Activated naive CD4-positive, alpha-beta T cell treated with anti-CD3 and anti-CD28 coated beads, Interleukin-2, amount 50 U/mL, for 16 hours (primary cell): Measurements from ENCODE around the gene PRXL2C.
"Not testable (repeated sequence)": the region's sequence is repeated elsewhere in the genome, so short reads cannot be mapped to it uniquely, and the experiment has no call there.

Source experiments
- DNase-seq: peaks from one replicate; pipeline ENCODE4 v3.0.0-alpha.2; 2020

Gene PRXL2C

DNA sequence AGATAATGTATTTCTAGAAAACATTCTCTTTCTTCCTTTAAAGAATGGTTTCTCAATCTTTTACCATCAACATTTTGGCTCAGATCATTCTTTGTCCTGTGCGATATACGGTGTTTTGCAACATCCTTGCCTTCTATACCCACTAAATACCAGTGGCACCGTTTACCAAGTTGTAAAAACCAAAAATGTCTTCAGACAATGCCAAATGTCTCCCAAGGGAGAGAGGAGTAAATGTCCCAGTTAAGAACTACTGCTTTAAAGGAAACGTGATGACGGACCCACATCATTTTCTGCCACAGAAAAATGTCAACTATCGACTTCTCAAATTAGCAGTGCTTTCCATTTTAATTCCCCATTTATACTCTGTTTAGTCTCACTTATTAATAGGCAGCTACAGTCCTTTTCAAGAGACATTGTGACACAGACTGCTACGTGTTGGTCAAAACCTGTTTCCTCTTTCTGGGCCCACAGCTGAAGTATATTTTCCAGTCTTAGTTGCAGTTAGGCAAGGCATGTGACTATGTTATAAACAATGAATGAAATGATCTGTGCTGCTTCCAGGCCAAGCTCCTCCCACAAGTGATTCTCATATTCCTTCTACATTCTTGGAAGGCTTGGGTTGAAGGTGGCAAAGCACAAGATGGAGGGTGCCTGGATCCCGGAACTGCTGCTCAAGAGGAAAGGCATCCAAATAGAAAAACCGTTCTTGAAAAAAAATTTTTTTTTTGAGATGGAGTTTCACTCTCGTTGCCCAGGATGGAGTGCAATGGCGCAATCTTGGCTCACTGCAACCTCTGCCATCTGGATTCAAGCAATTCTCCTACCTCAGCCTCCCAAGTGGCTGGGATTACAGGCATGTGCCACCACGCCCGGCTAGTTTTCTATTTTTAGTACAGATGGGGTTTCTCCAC, 8.8 kb downstream of the PRXL2C start:
- no peak for DNase-seq

DNA sequence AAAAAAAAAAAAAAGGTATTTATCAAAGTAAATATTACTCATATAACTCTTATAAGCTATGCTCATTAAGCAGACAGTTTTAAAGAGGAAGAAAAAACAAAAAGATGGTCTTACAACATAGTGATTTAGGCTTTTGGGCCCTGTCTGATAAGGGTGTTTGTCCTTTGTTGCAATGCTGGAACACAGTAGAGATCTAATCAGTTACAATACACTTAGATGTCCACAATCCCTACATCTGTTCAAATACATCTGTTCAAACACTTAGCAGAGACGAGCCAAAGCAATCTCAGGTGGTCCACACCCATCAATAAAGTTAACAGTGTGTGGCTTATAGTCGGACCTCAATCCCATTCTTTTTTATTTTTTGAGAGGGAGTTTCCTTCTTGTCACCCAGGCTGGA, 11.0 kb downstream of the PRXL2C start:
- no peak for DNase-seq

DNA sequence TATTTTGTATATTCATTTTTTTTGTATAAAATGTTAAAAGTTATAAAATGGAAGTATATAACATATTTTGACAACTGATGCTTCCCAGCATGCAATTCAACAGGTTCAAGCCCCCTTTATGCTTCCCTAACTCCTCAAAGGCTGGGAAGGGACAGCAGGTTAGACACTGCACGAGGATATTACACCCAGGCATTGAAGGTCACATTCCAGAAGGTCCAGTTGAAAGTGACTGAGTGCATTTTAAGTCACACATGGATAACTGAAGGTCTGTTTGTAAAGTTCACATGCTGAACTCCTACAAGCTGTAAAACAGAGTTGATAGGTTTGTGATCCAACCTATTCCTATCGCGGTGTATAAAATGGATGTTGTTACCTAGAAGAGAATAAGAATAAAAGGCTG, 13.6 kb downstream of the PRXL2C start:
- no peak for DNase-seq

DNA sequence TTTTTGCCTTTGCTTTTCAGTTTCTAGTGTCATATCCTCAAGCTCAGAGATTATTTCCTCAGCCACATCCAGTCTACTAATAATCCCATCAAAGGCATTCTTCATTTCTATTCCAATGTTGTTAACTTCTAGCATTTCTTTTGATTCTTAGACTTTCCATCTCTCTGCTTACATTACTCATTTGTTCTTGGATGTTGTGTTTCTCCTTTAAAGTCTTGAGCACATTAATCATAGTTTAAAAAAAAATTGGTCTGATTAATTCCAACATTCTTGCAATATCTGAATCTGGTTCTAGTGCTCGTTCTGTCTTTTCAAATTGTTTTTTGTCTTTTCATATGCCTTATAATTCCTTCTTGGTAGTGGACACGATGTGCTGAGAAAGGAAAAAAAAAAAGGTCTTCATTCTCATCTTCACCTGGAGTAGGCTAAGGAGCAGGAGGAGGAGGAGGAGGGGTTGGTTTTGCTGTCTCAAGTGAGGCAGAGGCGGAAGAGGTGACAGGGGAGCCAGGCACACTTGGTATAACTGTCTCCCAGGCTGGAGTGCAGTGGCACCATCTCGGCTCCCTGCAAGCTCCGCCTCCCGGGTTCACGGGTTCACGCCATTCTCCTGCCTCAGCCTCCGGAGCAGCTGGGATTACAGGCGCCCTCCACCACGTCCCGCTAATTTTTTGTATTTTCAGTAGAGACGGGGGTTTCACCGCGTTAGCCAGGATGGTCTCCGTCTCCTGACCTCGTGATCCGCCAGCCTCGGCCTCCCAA, 16.3 kb downstream of the PRXL2C start:
- no peak for DNase-seq

- DNase-seq = no peak
Observed at GRCh38 chr9:96636368-96636767, 18.7 kb downstream of the PRXL2C start.

DNA sequence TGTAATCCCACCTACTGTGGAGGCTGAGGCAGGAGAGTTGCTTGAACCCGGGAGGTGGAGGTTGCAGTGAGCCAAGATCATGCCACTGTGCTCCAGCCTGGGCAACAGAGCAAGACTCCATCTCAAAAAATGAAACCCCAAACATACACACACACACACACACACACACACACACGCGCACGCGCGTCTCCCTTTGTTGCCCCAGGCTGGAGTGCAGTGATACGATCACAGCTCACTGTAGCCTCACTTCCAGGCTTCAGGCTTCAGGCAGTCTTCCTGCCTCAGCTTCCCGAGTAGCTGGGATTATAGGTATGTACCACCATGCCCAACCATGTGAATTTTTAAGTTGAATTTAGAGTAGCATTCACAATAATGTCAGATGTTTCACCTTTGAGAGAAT, 21.5 kb downstream of the PRXL2C start:
- DNase-seq = not testable (repeated sequence)

DNA sequence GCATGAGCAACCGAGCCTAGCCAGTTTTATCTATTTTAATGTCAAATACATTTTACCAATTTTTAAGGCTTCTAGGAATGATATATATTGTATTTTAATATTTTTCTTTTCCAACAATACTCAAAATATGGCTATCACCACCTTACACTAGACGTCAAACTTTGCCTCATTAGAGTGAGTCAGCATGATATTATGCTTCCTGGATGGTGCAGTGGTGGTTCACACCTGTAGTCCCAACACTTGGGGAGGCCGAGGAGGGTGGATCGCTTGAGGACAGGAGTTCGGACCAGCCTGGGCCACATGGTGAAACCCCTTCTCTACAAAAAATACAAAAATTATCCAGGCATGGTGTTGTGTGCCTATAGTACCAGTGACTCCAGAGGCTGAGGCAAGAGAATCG, 28.2 kb downstream of the PRXL2C start:
- DNase-seq = no peak

GRCh38 chr9:96621618-96622017, 33.5 kb downstream of the PRXL2C start:
- no peak for DNase-seq

GRCh38 chr9:96620832-96621269, 34.3 kb downstream of the PRXL2C start:
- no peak for DNase-seq

- DNase-seq = no peak
Observed at GRCh38 chr9:96620181-96620514, 35.0 kb downstream of the PRXL2C start.

GRCh38 chr9:96619491-96620180, 35.5 kb downstream of the PRXL2C start, which contains the start of gene CDC14B:
TSS of gene CDC14B (minus strand) at chr9:96619843. CDS start at chr9:96619378, 465 bp downstream.
- DNase-seq = peak; percentile 84

DNA sequence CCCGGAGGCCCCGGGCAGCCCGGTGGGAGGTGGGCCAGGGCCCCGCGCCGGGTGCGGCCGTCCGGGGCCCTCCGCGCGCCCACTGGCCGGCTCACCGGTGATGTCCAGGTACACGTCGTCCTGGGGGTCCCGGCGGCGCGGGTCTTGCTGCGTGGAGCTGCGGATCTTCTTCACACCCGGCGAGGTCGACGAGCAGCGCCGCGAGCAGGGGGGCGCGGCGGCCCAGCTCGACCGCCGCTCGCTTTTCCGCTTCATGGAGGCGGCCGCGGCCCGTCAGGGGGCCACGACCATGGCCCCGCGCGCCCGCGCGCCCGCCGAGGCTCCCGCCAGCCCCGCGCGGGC, 36.0 kb downstream of the PRXL2C start:
- DNase-seq = no peak

- DNase-seq = peak; percentile 25
Observed at GRCh38 chr9:96618209-96619123, 36.7 kb downstream of the PRXL2C start.

DNA sequence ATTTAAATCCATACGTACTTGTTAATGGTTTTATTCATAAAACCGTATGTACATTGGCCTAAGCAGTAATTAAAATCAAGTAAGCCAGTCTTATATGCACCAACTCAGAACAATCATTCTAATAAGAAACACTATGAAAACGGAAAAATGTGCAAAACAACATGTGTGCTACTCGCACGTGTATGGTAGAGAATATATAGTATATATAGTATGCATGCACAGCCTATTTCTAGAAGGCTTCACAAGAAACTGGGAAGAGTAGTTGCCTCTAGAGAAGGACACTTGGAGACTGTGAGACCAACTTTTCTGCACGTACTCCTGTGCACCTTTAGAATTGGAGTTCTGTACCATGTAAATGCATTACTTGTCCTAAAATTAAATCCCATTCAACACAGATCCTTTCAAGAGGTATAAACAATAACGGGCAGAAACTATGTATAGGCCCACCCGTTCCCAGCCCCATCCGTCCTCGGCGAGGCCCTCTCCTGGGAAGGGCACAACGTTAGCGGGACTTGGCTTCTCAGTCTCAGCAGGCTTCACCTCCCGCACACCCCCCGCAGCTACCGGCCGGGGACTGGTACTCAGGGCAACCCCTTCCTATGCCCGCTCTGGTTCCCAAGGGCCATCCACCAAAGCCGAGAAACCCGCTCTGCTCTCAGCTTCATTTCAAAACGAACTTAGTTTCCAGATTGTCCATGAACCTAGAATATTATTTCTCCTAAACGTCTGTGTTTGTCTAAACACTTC, 37.5 kb downstream of the PRXL2C start:
- DNase-seq = no peak

GRCh38 chr9:96616817-96617438, 38.2 kb downstream of the PRXL2C start:
- no peak for DNase-seq

GRCh38 chr9:96615411-96615810, 39.7 kb downstream of the PRXL2C start:
- no peak for DNase-seq

GRCh38 chr9:96614664-96615063, 40.5 kb downstream of the PRXL2C start:
- not testable (repeated sequence) for DNase-seq

GRCh38 chr9:96612966-96613589, 42.0 kb downstream of the PRXL2C start:
- no peak for DNase-seq

GRCh38 chr9:96612105-96612965, 42.8 kb downstream of the PRXL2C start:
- DNase-seq = no peak

DNA sequence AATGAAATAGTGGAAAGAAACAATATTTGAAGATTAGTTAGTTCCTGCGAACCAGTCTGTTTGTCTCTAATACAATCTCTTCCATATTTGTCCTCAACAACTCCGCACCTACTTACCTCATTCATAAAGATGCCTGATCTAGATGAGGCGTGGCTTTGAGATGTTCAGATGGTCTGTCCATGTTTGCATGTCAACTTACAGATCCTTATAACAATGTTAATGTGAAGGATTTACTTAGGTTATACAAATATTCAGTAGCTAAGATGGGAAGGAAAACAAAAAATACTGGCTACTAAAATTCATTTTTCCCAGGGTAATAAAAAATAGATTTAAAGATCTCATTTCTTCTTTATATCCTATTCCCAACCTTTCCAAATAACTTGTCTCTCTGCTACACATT, 43.8 kb downstream of the PRXL2C start:
- DNase-seq = no peak
